ENCODE results near the gene TGFB1. TPM values are rescaled to one million over a fixed set of nuclear protein-coding genes. Genes with fewer than 3 reads are reported as not detected.

TGFB1 gene
- total and polyA plus RNA-seq, 2 of the 13 experiments (the other 11 are each of a cell fraction or from before 2014, with no cell fraction given): 4.1 to 5.4 TPM

DNA sequence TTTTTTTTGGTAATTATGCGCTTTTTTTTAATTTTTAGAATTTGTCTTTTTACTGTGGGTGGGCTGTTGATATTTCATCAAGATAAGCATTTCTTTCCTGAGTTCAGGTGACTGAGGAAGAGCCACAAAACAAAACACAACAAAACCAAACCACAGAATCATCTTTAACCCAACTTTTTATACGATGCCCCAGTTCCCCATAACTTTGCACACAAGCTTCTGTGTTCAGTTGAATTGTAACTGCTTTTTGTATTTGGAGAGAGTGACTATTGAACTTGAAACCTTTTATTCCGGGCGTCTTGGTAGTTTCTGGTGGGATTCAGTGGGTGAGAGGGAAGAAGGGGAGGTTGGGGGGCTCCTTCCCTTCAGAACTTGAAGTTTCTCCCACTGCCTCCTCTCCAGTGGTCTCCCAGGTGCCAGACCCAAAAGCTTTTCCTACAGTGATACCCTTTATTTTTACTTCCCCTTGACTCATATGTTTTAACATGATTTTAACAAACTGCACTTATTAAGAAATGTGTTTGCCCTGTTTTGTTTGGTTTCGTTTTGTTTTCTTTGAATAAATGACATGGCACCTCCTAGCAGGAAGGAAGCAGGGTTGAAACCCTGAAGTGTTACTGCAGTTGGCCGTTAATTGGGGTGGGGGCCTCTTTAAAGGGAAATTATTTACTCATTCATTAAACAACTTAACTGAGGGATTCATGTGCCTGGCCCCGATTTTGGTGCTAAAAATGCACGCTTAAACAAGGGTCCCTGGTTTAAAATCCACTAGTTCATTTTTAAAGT, 46.4 kb downstream of the TGFB1 start:
- no peak for ATAC-seq
- Histone ChIP-seq H2AFZ (ENCODE audit: low read length) (no peak overlapping the region), H3K36me3 (replicated peaks in 1 of 2; ENCODE audit: control insufficient read depth in 1 of 2, insufficient read depth in 2 of 2, low read length in 2 of 2) (peaks cover 26 to 53% of the 10 kb centered on the region in 2 experiments), H3K27ac (ENCODE audit: extremely low read length, insufficient read depth, low read length) (no peak overlapping the region), H3K4me1 (ENCODE audit: insufficient read depth, low read length) (peaks cover 28% of the 10 kb centered on the region), H3K4me3 (replicated peaks in 1 of 3; ENCODE audit: insufficient read depth in 1 of 3, low read depth in 2 of 3, low read length in 3 of 3) (no peak overlapping the region), H3K9ac (ENCODE audit: insufficient read depth, low read depth, low read length) (no peak overlapping the region), H3K79me2 (ENCODE audit: insufficient read depth, low read length) (peaks cover 19% of the 10 kb centered on the region), H4K20me1 (ENCODE audit: insufficient read depth, low read length) (no peaks in the 10 kb centered on the region), H3K9me3 (ENCODE audit: low read length) (no peaks in the 10 kb centered on the region), H3K27me3 (ENCODE audit: control insufficient read depth in 1 of 2, insufficient read depth in 2 of 2, low read length in 2 of 2) (no peaks in the 10 kb centered on the region), H3K4me2 (ENCODE audit: low read depth, low read length) (no peak overlapping the region)
- no peak for DNase-seq (ENCODE audit: low spot score)
- TF ChIP-seq, protein P1, sequence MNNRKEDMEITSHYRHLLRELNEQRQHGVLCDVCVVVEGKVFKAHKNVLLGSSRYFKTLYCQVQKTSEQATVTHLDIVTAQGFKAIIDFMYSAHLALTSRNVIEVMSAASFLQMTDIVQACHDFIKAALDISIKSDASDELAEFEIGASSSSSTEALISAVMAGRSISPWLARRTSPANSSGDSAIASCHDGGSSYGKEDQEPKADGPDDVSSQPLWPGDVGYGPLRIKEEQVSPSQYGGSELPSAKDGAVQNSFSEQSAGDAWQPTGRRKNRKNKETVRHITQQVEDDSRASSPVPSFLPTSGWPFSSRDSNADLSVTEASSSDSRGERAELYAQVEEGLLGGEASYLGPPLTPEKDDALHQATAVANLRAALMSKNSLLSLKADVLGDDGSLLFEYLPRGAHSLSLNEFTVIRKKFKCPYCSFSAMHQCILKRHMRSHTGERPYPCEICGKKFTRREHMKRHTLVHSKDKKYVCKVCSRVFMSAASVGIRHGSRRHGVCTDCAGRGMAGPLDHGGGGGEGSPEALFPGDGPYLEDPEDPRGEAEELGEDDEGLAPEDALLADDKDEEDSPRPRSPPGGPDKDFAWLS (CRISPR knock-in tag; IDR thresholded peaks at IDR 0.05; ENCODE audit: borderline replicate concordance): no peak
- no peak for TF ChIP-seq SUZ12 (IDR thresholded peaks at IDR 0.05; ENCODE audit: low read depth, low read length)
- TF ChIP-seq ZNF777 (CRISPR knock-in tag; IDR thresholded peaks at IDR 0.05): no peak
- TF ChIP-seq, protein P2, sequence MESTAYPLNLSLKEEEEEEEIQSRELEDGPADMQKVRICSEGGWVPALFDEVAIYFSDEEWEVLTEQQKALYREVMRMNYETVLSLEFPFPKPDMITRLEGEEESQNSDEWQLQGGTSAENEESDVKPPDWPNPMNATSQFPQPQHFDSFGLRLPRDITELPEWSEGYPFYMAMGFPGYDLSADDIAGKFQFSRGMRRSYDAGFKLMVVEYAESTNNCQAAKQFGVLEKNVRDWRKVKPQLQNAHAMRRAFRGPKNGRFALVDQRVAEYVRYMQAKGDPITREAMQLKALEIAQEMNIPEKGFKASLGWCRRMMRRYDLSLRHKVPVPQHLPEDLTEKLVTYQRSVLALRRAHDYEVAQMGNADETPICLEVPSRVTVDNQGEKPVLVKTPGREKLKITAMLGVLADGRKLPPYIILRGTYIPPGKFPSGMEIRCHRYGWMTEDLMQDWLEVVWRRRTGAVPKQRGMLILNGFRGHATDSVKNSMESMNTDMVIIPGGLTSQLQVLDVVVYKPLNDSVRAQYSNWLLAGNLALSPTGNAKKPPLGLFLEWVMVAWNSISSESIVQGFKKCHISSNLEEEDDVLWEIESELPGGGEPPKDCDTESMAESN (CRISPR knock-in tag; conservative IDR thresholded peaks at IDR 0.05): no peak
- no peak for TF ChIP-seq MIER2 (CRISPR knock-in tag; IDR thresholded peaks at IDR 0.05)
- no peak for TF ChIP-seq NAIF1 (CRISPR knock-in tag; IDR thresholded peaks at IDR 0.05; ENCODE audit: borderline replicate concordance)
- TF ChIP-seq ZNF329 (CRISPR knock-in tag; IDR thresholded peaks at IDR 0.05; ENCODE audit: low read depth): no peak
- TF ChIP-seq, protein P3, sequence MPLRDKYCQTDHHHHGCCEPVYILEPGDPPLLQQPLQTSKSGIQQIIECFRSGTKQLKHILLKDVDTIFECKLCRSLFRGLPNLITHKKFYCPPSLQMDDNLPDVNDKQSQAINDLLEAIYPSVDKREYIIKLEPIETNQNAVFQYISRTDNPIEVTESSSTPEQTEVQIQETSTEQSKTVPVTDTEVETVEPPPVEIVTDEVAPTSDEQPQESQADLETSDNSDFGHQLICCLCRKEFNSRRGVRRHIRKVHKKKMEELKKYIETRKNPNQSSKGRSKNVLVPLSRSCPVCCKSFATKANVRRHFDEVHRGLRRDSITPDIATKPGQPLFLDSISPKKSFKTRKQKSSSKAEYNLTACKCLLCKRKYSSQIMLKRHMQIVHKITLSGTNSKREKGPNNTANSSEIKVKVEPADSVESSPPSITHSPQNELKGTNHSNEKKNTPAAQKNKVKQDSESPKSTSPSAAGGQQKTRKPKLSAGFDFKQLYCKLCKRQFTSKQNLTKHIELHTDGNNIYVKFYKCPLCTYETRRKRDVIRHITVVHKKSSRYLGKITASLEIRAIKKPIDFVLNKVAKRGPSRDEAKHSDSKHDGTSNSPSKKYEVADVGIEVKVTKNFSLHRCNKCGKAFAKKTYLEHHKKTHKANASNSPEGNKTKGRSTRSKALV (CRISPR knock-in tag; IDR thresholded peaks at IDR 0.05): no peak
- TF ChIP-seq LCORL (IDR thresholded peaks at IDR 0.05): no peak
- TF ChIP-seq LCORL (CRISPR knock-in tag; IDR thresholded peaks at IDR 0.05): no peak
- no peak for TF ChIP-seq ZBTB1 (CRISPR knock-in tag; IDR thresholded peaks at IDR 0.05; ENCODE audit: borderline replicate concordance)
- intact Hi-C loops (cut with micrococcal nuclease; ENCODE audit: unreplicated experiment) (no loop called here), in situ Hi-C loops (cut with HindIII; ENCODE audit: extremely low pct_ligation_motif_present, low pct_unique_long_range_greater_than_20kb) (loop anchor here (5.0 kb wide), 1 partner anchor 40 kb away; no protein-coding TSS in a partner anchor)
- BruUV-seq (replicated peaks): TSS peak; percentile 33
- WGBS (ENCODE audit: low lambda C conversion rate): 93% methylated on average over 8 of the region's 8 CpGs
- POLR2A ChIA-PET: interaction anchor here (1.9 to 5.3 kb wide), 3 partner anchors 16 to 45 kb away, joined by 9 to 55 read pairs (median 31); partner anchors contain the start of gene HNRNPUL1
- no peak for FAIRE-seq
- CTCF ChIA-PET (ENCODE audit: low intra/inter-chr PET ratio, low total read pairs): interaction anchor here (1.0 kb wide), 1 partner anchor 103 kb away, joined by 5 read pairs; no protein-coding TSS in a partner anchor

All from HepG2 (cell line).